ENCODE data around the gene DLX2. TPM values are rescaled to one million over a fixed set of nuclear protein-coding genes. Genes with fewer than 3 reads are reported as not detected.
"Not testable (repeated sequence)": the region's sequence is repeated elsewhere in the genome, so short reads cannot be mapped to it uniquely, and the experiment has no call there.

Gene DLX2
- total RNA-seq, 1 donor: 0.36 TPM

GRCh38 chr2:172072706-172073105, 30.0 kb downstream of the DLX2 start:
- Histone ChIP-seq H3K4me1 (ENCODE audit: insufficient read depth, low read length) (no peaks in the 10 kb centered on the region), H3K27ac (ENCODE audit: low read depth, low read length) (no peak overlapping the region), H3K9me3 (ENCODE audit: low read depth, low read length) (no peaks in the 10 kb centered on the region), H3K4me3 (ENCODE audit: insufficient read depth, low read length) (no peak overlapping the region), H3K36me3 (ENCODE audit: insufficient read depth, low read length) (no peaks in the 10 kb centered on the region), H2AFZ (ENCODE audit: low read length) (no peak overlapping the region), H3K27me3 (ENCODE audit: insufficient read depth, low read length) (no peaks in the 10 kb centered on the region), H4K20me1 (ENCODE audit: insufficient read depth, low read length) (no peaks in the 10 kb centered on the region), H3K79me2 (ENCODE audit: insufficient read depth, low read length) (no peaks in the 10 kb centered on the region), H3K4me2 (ENCODE audit: insufficient read depth, low read length) (no peak overlapping the region)
- TF ChIP-seq CTCF (IDR thresholded peaks at IDR 0.05; ENCODE audit: extremely low read depth, low read depth, low read length): no peak
- no peak for DNase-seq (ENCODE audit: insufficient read length, low spot score, missing footprints)

- Histone ChIP-seq H3K4me1 (ENCODE audit: insufficient read depth, low read length) (no peaks in the 10 kb centered on the region), H3K9me3 (ENCODE audit: low read depth, low read length) (no peaks in the 10 kb centered on the region), H3K4me2 (ENCODE audit: insufficient read depth, low read length) (no peak overlapping the region), H3K27me3 (ENCODE audit: insufficient read depth, low read length) (no peaks in the 10 kb centered on the region), H3K79me2 (ENCODE audit: insufficient read depth, low read length) (no peaks in the 10 kb centered on the region), H3K36me3 (ENCODE audit: insufficient read depth, low read length) (no peaks in the 10 kb centered on the region), H3K27ac (ENCODE audit: low read depth, low read length) (no peak overlapping the region), H3K4me3 (ENCODE audit: insufficient read depth, low read length) (no peak overlapping the region), H4K20me1 (ENCODE audit: insufficient read depth, low read length) (no peaks in the 10 kb centered on the region), H2AFZ (ENCODE audit: low read length) (no peak overlapping the region)
- DNase-seq (ENCODE audit: insufficient read length, low spot score, missing footprints): no peak
- no peak for TF ChIP-seq CTCF (IDR thresholded peaks at IDR 0.05; ENCODE audit: extremely low read depth, low read depth, low read length)
Observed at GRCh38 chr2:172072303-172072702, 30.4 kb downstream of the DLX2 start.

- no peaks in the 10 kb centered on the region for H3K36me3 ChIP-seq (ENCODE audit: insufficient read depth, low read length)
- H3K27me3 ChIP-seq (ENCODE audit: insufficient read depth, low read length): no peaks in the 10 kb centered on the region
- no peak overlapping the region for H3K4me3 ChIP-seq (ENCODE audit: insufficient read depth, low read length)
- H3K79me2 ChIP-seq (ENCODE audit: insufficient read depth, low read length): no peaks in the 10 kb centered on the region
- no peak overlapping the region for H3K4me2 ChIP-seq (ENCODE audit: insufficient read depth, low read length)
- no peaks in the 10 kb centered on the region for H3K9me3 ChIP-seq (ENCODE audit: low read depth, low read length)
- no peak for DNase-seq (ENCODE audit: insufficient read length, low spot score, missing footprints)
- H4K20me1 ChIP-seq (ENCODE audit: insufficient read depth, low read length): no peaks in the 10 kb centered on the region
- TF ChIP-seq CTCF (IDR thresholded peaks at IDR 0.05; ENCODE audit: extremely low read depth, low read depth, low read length): no peak
- no peak overlapping the region for H3K27ac ChIP-seq (ENCODE audit: low read depth, low read length)
- no peak overlapping the region for H2AFZ ChIP-seq (ENCODE audit: low read length)
- H3K4me1 ChIP-seq (ENCODE audit: insufficient read depth, low read length): no peaks in the 10 kb centered on the region
Observed at GRCh38 chr2:172070936-172071335, 31.8 kb downstream of the DLX2 start.

DNA sequence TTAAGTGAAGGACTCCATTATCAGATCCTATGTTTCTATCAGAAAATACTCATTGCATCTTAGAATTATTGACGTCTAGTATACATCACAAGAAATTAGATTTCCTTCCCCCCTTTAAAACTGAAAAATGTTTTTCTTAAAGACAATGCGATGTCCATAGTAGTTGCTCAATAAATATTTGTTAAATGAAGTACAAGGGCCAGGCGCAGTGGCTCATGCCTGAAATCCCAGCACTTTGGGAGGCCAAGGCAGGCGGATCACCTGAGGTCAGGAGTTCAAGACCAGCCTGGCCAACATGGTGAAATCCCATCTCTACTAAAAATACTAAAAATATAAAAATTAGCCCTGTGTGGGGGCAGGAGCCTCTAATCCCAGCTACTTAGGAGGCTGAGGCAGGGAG, 34.8 kb downstream of the DLX2 start:
- not testable (repeated sequence) for H3K27me3 ChIP-seq (ENCODE audit: insufficient read depth, low read length); H4K20me1 ChIP-seq (ENCODE audit: insufficient read depth, low read length); H3K4me2 ChIP-seq (ENCODE audit: insufficient read depth, low read length); H3K9me3 ChIP-seq (ENCODE audit: low read depth, low read length); H3K79me2 ChIP-seq (ENCODE audit: insufficient read depth, low read length); DNase-seq (ENCODE audit: insufficient read length, low spot score, missing footprints); H3K27ac ChIP-seq (ENCODE audit: low read depth, low read length); H2AFZ ChIP-seq (ENCODE audit: low read length); H3K36me3 ChIP-seq (ENCODE audit: insufficient read depth, low read length); H3K4me1 ChIP-seq (ENCODE audit: insufficient read depth, low read length); H3K4me3 ChIP-seq (ENCODE audit: insufficient read depth, low read length)

Measured in osteoblast (primary cell).